Activated B cell treated with CpG ODN at 0.5 μM for 24 hours (primary cell): ENCODE data around the gene GALK1. TPM values are rescaled to one million over a fixed set of nuclear protein-coding genes. Genes with fewer than 3 reads are reported as not detected.
A peak's percentile ranks its signal among the peaks of the same experiment; 100 is the strongest.

Source experiments
- ATAC-seq: fragments of 200-7000 bp; cut with Tn5 transposase; one replicate; pipeline ENCODE4 v1.10.0; 2021; ENCODE audit warnings: low read depth, mild to moderate bottlenecking, moderate library complexity
- CTCF ChIA-PET: fragments of 350-600 bp; sonication (Branson Sonifier 250); formaldehyde crosslinking; loops from one replicate; lab custom pipeline; 2021; ENCODE audit warnings: antibody characterized with exemption; lab: Charles Lee
- POLR2A ChIA-PET: fragments of 350-600 bp; sonication (Branson Sonifier 250); formaldehyde crosslinking; loops from one replicate; lab custom pipeline; 2021; ENCODE audit warnings: antibody characterized with exemption; lab: Charles Lee
- DNase-seq: peaks from one replicate; pipeline ENCODE4 v3.0.0; 2022
- H3K27ac Mint-ChIP-seq: one replicate; pipeline ENCODE4 v1.8.0; 2020; ENCODE audit warnings: mixed read lengths
- H3K27me3 Mint-ChIP-seq: one replicate; pipeline ENCODE4 v1.8.0; 2021; ENCODE audit warnings: mixed read lengths
- H3K36me3 Mint-ChIP-seq: one replicate; pipeline ENCODE4 v1.8.0; 2021; ENCODE audit warnings: low read depth, mixed read lengths
- H3K4me1 Mint-ChIP-seq: one replicate; pipeline ENCODE4 v1.8.0; 2021; ENCODE audit warnings: mixed read lengths
- H3K4me3 Mint-ChIP-seq: one replicate; pipeline ENCODE4 v1.8.0; 2020; ENCODE audit warnings: mild to moderate bottlenecking, mixed read lengths
- H3K9me3 Mint-ChIP-seq: one replicate; pipeline ENCODE4 v1.8.0; 2020; ENCODE audit warnings: mixed read lengths
- intact Hi-C: fragments of 100-400 bp; cut with micrococcal nuclease; formaldehyde crosslinking; loops from one replicate; pipeline ENCODE4 v1.15.1; 2024
- total RNA-seq: library from RNA; stranded (reverse); gene quantifications from 2 replicates; pipeline ENCODE4 v1.2.3, GENCODE V29; 2022
- TF ChIP-seq, protein P1 (sequence below): fragments of 200-600 bp; IDR thresholded peaks from one replicate; pipeline ENCODE4 v1.8.0; 2022; ENCODE audit warnings: antibody characterized with exemption, mild to moderate bottlenecking

GALK1 gene
- total RNA-seq, 1 donor from 2014 or later = 14.9 TPM

DNA sequence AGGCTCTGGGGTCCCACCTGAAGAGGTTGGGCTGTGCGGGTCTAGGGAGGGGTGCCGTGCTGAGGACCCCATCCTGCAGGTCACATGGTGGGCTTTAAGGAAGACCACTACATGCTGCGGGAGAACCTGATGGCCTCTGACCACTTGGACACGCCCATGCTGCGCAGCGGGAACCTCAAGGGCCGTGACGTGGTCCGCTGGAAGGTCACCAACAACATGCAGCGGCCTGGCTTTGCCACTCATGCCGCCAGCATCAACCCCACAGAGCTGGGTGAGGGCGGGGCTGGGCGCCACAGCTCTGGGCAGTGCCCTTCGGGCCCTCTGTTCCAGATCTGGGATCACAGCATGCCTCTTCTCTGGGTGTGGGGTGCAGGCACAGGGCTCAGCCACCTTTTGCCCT is 25.2 kb downstream of the GALK1 start:
- H3K4me1 Mint-ChIP-seq = peaks cover 6% of the 10 kb centered on the region
- H3K4me3 Mint-ChIP-seq = no peak overlapping the region
- ATAC-seq (no peak), DNase-seq (no peak)
- H3K27ac Mint-ChIP-seq = no peak overlapping the region
- no peaks in the 10 kb centered on the region for H3K27me3 Mint-ChIP-seq
- ChIA-PET POLR2A (no interaction called here), CTCF (interaction anchor here (1.0 to 5.0 kb wide), 2 partner anchors 8 to 107 kb away, joined by 4 to 25 read pairs; partner anchors contain the start of gene SMIM5)
- H3K9me3 Mint-ChIP-seq = no peaks in the 10 kb centered on the region
- H3K36me3 Mint-ChIP-seq = no peaks in the 10 kb centered on the region
- intact Hi-C loops = no loop called here
- TF ChIP-seq, protein P1, sequence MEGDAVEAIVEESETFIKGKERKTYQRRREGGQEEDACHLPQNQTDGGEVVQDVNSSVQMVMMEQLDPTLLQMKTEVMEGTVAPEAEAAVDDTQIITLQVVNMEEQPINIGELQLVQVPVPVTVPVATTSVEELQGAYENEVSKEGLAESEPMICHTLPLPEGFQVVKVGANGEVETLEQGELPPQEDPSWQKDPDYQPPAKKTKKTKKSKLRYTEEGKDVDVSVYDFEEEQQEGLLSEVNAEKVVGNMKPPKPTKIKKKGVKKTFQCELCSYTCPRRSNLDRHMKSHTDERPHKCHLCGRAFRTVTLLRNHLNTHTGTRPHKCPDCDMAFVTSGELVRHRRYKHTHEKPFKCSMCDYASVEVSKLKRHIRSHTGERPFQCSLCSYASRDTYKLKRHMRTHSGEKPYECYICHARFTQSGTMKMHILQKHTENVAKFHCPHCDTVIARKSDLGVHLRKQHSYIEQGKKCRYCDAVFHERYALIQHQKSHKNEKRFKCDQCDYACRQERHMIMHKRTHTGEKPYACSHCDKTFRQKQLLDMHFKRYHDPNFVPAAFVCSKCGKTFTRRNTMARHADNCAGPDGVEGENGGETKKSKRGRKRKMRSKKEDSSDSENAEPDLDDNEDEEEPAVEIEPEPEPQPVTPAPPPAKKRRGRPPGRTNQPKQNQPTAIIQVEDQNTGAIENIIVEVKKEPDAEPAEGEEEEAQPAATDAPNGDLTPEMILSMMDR = no peak

DNA sequence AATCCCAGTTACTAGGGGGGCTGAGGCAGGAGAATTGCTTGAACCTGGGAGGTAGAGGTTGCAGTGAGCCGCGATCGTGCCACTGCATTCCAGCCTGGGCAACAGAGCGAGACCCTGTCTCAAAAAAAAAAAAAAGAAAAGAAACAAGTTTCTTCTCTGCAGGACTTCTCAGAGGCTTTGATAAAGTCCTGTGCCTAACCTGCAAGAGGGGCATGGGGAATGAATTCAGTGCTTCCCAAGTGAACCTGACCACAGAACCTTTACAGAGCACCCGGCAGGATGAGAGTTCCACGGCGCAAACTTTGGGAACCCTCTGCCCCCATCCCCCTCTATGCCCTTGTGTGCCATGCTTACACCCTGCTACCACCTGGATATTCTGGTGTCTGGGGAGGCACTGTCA is 25.8 kb downstream of the GALK1 start:
- intact Hi-C loops = no loop called here
- ChIA-PET CTCF (interaction anchor here (1.0 to 5.0 kb wide), 4 partner anchors 9 to 106 kb away, joined by 3 to 25 read pairs (median 7); partner anchors contain the start of gene SMIM5), POLR2A (no interaction called here)
- H3K27ac Mint-ChIP-seq = no peak overlapping the region
- H3K27me3 Mint-ChIP-seq = no peaks in the 10 kb centered on the region
- no peak for DNase-seq
- ATAC-seq = no peak
- TF ChIP-seq, protein P1 = no peak
- H3K36me3 Mint-ChIP-seq = no peaks in the 10 kb centered on the region
- H3K4me3 Mint-ChIP-seq = no peak overlapping the region
- peaks cover 12% of the 10 kb centered on the region for H3K4me1 Mint-ChIP-seq
- H3K9me3 Mint-ChIP-seq = no peaks in the 10 kb centered on the region

DNA sequence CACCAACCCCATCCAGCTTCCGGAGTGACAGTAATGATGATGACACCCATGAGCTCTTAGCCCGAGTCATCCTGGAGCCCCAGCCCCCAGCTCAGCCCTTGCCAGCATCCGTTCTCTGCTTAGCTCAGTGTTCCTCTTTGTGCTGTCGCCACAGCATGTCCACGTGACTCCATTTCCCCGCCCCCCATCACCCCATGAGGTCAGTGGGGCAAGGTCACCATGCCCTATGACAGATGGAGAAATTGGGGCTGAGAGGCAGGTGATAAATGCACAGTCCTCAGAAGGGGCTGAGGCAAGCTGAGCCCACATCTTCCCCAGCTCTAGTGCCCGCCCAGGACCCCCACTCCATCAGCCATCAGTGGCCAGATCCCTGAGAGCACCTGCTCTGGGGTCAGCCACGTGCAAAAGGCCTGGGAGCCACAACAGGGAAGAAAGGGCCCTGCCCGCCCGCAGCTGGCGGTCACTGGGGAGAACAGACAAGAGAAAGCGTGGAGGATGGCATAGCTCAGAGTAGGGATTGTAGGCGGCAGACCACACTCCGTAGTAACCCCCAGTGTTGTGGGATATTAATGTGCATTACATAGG is 26.7 kb downstream of the GALK1 start:
- TF ChIP-seq, protein P1 = no peak
- Mint-ChIP-seq H3K9me3 (no peaks in the 10 kb centered on the region), H3K27ac (peak overlapping the region; percentile 6), H3K36me3 (no peaks in the 10 kb centered on the region), H3K27me3 (no peaks in the 10 kb centered on the region), H3K4me3 (no peak overlapping the region), H3K4me1 (peaks cover 12% of the 10 kb centered on the region)
- intact Hi-C loops = no loop called here
- DNase-seq (no peak), ATAC-seq (no peak)
- CTCF ChIA-PET = interaction anchor here (1.1 to 5.0 kb wide), 6 partner anchors 10 to 105 kb away, joined by 3 to 25 read pairs (median 4); partner anchors contain the start of gene SMIM5
- POLR2A ChIA-PET = interaction anchor here (0.6 to 0.7 kb wide), 2 partner anchors 282 to 569 kb away, joined by 4 to 5 read pairs; partner anchors contain the start of gene TMEM94

DNA sequence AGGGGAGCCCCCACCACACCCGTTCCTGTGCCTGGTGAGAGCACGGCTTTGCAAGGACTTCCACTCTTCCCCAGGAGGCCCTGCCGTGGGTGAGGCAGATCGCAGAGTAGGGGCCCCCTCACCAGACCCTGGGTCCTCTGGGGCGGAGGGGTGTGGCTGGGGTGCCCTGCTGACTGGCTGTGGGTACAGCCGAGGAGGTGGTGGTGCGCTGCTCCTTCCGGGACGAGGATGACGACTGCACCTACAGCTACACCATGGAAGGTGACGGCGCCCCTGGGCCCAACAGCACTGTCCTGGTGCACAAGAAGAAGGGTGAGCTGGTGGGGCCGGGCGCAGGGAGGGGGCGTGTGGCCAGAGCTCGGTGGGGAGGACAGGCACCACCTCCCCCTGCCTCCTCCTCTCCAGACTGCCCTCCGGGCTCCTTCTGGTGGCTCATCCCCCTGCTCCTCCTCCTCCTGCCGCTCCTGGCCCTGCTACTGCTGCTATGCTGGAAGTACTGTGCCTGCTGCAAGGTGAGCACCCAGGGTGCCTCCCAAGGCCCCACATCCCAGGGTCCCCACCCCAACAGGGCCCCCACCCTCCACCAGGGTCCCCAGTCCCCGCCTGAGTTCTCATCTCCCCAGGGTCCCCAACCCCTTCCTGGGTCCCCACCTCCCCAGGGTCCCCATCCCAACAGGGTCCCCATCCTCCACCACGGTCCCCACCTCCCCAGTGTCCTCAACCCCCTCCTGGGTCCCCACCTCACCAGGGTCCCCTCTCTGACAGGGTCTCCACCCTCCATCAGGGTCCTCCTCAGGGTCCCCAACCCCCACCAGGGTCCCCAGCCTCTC is 27.6 kb downstream of the GALK1 start:
- intact Hi-C loops = no loop called here
- TF ChIP-seq, protein P1 = no peak
- Mint-ChIP-seq H3K36me3 (no peaks in the 10 kb centered on the region), H3K9me3 (no peaks in the 10 kb centered on the region), H3K4me3 (no peak overlapping the region), H3K4me1 (peaks cover 12% of the 10 kb centered on the region), H3K27ac (no peak overlapping the region), H3K27me3 (no peaks in the 10 kb centered on the region)
- no peak for DNase-seq
- no peak for ATAC-seq
- POLR2A ChIA-PET = interaction anchor here (0.5 to 0.7 kb wide), 3 partner anchors 45 to 568 kb away, joined by 4 to 6 read pairs (median 5); partner anchors contain the start of gene TMEM94
- CTCF ChIA-PET = interaction anchor here (1.1 to 5.0 kb wide), 6 partner anchors 11 to 104 kb away, joined by 3 to 25 read pairs (median 4); partner anchors contain the start of gene SMIM5
